GM19193 (cell line): Measurements from ENCODE around the gene SGCA.

ENCODE experiments used
- POLR2A ChIP-seq: IDR thresholded peaks from 4 replicates; pipeline ENCODE4 v1.6.1; 2011; ENCODE audit not compliant: insufficient read depth, insufficient read length; ENCODE audit errors: extremely low read depth

Gene SGCA

GRCh38 chr17:50151041-50151936 is 14.5 kb upstream of the SGCA start:
- TF ChIP-seq POLR2A = peak; percentile 51

- peak; percentile 20 for TF ChIP-seq POLR2A
These were observed 13.8 kb upstream of the SGCA start for GRCh38 chr17:50151937-50152547.

GRCh38 chr17:50152736-50153135 is 13.1 kb upstream of the SGCA start:
- TF ChIP-seq POLR2A = no peak

GRCh38 chr17:50153650-50154575 is 11.9 kb upstream of the SGCA start:
- TF ChIP-seq POLR2A = no peak

- no peak for TF ChIP-seq POLR2A
These were observed 11.2 kb upstream of the SGCA start for GRCh38 chr17:50154604-50155003.

- no peak for TF ChIP-seq POLR2A
These were observed 10.5 kb upstream of the SGCA start for GRCh38 chr17:50155115-50155819.

- no peak for TF ChIP-seq POLR2A
These were observed 7.9 kb upstream of the SGCA start for GRCh38 chr17:50157891-50158290.

GRCh38 chr17:50161023-50161910 is 4.5 kb upstream of the SGCA start:
- peak; percentile 45 for TF ChIP-seq POLR2A

- no peak for TF ChIP-seq POLR2A
These were observed 3.9 kb upstream of the SGCA start for GRCh38 chr17:50161911-50162288.

GRCh38 chr17:50162466-50163254 is 3.1 kb upstream of the SGCA start:
- TF ChIP-seq POLR2A = no peak

GRCh38 chr17:50163843-50164696 is 1.7 kb upstream of the SGCA start:
- no peak for TF ChIP-seq POLR2A

GRCh38 chr17:50164697-50164988 is 1.2 kb upstream of the SGCA start:
- no peak for TF ChIP-seq POLR2A

- no peak for TF ChIP-seq POLR2A
These were observed 739 bp upstream of the SGCA start for GRCh38 chr17:50165066-50165465.

GRCh38 chr17:50165466-50165865 is 339 bp upstream of the SGCA start:
- no peak for TF ChIP-seq POLR2A
